CD4-positive, alpha-beta T cell treated with Interleukin-6 for 4 hours (primary cell): ENCODE data around the gene SMAD3.
"Not testable (repeated sequence)": the region's sequence is repeated elsewhere in the genome, so short reads cannot be mapped to it uniquely, and the experiment has no call there.

Source experiments
- DNase-seq: peaks from one replicate; pipeline ENCODE4 v3.0.0-alpha.2; 2020; ENCODE audit warnings: mixed read lengths

SMAD3 gene

DNA sequence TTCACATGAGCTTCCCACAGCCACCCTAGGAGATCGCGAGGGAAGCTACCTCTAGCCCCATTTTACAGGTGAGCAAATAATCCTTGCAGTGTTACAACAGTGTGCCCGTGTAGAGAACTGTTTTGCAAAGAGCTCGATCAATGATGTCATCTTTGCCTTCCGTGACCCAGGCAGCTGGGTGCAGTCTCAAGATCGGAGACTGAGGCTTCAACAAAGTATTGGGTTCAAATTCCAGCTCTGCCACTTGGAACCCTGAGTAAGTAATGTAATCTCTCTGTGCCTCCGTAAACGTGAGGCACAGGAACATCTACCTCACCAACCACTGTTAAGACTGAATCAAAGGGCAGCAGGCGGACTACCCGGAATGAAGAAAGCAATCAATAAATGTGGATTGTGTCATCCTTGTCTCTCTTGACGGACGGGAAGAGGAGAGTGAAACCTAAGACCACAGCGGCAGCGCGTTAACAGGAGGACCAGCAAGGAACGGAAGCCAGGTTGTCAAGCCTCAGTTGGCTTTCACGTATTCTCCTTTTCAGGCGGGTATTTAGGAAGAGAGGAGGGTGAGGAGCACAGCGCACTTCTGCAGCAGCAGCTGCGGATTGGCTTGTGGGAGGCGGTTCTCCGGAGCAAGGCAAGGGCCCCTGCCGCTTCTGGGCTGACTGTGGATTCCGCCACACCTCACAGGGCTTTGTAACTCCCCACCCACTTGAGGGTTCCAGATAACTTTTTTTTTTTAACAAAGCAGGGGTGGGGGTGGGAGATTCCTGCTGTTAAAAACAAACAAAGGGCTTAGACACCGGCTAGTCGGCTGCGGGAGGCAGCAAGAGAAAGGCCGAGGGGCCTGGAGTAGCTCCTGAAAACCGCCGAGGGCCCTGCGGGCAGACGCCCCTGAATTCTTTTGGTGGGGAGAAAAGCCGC, 1.5 kb upstream of the SMAD3 start:
- peak; percentile 74 for DNase-seq

- peak; percentile 60 for DNase-seq
Observed at GRCh38 chr15:67064607-67065530, 533 bp upstream of the SMAD3 start.

- peak; percentile 49 for DNase-seq
Observed at GRCh38 chr15:67066041-67066958, 898 bp downstream of the SMAD3 start.

- peak; percentile 19 for DNase-seq
Observed at GRCh38 chr15:67066959-67067853, 1.8 kb downstream of the SMAD3 start.

DNA sequence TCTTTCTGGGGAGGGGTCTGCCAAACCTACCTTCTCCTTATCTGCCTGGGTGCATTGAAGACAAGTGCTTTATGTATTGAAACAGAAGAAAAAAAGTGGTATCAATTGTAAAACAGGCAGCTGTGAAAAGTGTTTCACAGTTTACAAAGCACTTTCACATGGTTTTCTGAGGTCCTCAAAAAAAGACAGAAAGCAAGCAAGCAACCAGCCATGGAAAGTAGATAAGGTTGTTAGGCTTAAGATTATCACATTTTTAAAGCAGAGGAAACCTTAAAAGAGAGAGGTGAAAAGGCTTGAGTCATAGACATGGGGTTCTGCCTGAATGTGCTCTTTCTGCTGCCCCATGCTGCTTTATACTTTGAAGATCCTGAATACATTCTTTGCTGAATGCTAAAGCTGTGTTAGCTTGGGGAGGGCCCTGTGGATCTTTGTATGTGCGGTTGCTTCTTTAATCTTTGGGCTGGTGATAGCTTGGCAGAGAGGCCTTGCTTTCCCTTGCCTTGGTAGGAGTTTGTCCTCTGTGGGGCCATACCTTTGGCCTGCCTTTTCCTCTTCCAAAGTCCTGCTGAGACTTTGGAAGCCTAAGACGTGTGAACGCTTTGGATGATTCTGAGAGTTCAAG, 2.6 kb downstream of the SMAD3 start:
- DNase-seq, result peak; percentile 51

- DNase-seq, result peak; percentile 43
Observed at GRCh38 chr15:67068710-67069400, 3.5 kb downstream of the SMAD3 start.

DNA sequence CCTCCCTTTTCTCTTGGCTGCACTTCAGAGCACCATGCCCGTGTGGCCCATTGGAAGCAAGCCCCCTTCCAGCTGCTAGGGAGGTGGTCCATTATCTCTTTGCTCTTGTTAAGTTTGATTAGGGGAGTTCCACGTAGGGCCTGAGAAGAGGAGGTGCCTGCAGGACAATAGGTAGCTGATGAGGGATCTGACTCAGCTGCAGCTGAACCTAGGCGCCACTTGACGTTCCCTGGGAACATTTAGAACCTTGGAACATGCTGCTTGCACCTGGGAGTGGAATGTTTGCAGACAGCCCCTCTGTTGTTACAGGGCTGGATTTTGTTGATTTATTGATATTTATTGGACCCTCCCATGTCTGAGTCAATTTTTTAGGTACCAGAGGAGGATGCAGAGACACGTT, 4.7 kb downstream of the SMAD3 start:
- no peak for DNase-seq

DNA sequence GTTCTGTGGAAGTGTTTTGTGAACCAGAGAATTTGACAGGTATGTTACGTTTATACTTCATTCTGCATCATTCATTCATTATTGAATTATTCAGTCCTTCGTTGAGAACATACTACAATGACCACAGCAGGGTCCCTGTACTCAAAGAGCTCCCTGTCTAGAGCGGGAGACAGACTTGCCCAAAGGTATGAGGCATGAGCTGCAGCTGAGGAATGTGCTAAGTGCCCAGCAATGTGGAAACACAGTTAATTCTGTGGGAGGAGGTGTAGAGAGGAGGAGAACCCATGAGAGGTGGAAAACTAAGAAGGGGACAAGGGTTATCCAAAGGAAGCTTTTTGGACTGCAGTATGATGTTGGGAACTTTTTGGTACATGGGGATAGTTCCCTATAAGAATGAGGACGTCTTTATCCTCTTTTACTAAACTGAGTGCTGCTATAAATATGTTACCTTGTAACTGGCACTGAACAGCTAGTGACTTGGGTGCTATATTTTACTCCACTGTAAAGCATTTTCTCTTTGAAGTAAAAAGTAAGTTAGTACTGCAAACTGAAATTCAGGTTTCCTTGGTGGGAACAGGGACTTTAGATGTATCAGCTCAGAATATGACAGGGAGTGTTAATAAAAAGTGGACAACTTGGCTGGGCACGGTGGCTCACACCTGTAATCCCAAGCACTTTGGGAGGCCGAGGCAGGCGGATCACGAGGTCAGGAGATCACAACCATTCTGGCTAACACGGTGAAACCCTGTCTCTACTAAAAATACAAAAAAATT, 5.7 kb downstream of the SMAD3 start:
- DNase-seq, result no peak

- DNase-seq, result no peak
Observed at GRCh38 chr15:67072442-67072841, 7.0 kb downstream of the SMAD3 start.

DNA sequence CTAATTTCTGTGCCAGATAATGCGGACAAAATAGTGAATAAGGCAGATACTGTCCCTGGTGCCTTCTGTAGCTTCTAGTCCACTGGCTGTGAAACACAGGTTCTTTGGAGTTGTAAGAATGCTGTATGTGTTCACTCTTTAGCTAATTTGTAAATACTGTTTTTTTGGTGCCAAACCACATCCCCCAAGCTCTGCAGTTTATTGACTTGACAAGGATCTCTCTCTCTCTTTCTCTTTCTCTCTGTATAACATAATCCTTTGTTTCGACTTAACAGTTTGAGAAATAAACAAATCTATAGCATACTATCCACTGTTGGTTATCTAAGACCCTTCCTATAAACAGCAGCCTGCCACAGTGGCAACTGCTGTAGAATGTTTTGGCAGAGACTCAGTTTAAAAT, 7.6 kb downstream of the SMAD3 start:
- DNase-seq, result no peak

DNA sequence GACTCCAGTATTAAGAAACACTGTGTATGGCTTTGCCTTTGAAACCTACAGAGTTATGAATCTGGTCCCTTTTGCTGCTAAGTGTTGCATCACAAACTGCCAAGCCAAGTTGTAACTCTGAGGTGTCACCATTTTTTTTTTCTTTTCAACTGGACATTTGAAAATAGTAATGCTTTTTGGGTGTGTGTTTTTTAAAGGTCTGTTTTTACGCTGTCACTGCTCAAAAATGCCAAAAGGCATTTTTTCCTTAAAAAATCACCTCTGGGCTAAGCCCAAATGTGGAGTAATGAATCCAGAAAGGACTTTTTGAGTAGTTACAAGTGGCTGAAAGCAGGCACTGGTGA, 9.5 kb downstream of the SMAD3 start:
- DNase-seq, result no peak

GRCh38 chr15:67075555-67076135, 10.2 kb downstream of the SMAD3 start:
- not testable (repeated sequence) for DNase-seq

DNA sequence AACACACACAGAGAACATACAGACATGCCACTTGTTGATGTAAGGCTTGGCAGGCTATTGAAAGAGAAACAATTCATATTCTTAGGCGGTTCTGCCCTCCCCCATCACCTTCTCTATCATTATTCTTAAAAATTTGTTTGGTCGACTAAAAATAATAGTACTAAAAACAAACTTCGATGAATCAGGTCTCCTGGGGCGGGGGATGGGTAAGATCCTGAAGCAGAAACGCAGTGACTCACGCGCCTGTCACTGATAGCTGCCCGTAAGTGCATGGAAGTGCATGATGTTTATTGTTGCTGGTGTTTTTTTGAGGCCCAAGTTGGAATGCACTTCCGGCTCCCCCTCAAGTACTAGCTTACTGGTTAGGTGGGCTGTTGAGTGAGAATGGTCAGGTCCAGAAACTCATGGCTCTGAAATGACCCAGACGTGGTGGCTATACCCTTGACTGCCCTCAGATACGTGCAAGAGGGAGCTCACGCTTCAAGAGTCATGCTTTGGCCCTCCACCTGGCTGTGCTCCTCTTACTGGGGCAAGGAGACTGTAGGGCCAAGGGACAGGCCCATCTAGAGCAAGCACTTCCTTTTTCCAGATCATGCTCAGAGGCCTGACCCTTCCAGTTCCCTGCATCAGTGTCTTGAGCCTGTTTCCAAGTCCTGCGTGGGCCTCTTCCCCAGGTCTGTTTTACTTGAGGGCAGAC, 10.9 kb downstream of the SMAD3 start:
- DNase-seq, result peak; percentile 69

- DNase-seq, result no peak
Observed at GRCh38 chr15:67077641-67078215, 12.3 kb downstream of the SMAD3 start.

- no peak for DNase-seq
Observed at GRCh38 chr15:67079361-67079760, 14.0 kb downstream of the SMAD3 start.

GRCh38 chr15:67080118-67080899, 14.9 kb downstream of the SMAD3 start:
- DNase-seq, result no peak

DNA sequence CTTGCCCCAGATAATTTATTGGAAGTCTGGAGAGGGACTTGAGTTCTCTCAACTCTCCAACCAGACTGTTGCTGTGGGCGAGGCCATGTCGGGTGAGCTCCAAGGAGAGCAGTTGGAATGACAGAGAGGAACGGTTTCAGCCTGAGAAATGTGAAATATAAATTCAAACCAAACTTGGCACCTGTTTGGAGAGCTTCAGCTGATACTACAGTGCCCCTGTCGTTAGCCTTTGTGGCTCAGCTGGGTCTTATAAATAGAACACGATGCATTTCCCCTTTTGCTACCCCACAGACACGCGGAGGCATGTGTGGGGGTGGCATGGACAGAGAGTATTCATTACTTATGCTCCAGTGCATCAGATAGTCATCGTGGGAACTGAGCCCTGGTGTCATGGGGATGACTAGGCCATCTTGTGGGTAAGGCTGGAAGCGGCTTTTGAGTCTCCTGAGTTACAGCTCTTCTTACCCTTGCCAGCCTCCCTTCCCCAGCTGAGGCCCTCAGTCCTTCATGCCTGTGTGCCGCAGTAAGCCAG, 15.6 kb downstream of the SMAD3 start:
- peak; percentile 72 for DNase-seq
